ENCODE data around the gene PCDHGB1.
A peak's percentile ranks its signal among the peaks of the same experiment; 100 is the strongest.
"Not testable (repeated sequence)": the region's sequence is repeated elsewhere in the genome, so short reads cannot be mapped to it uniquely, and the experiment has no call there.

PCDHGB1 gene

DNA sequence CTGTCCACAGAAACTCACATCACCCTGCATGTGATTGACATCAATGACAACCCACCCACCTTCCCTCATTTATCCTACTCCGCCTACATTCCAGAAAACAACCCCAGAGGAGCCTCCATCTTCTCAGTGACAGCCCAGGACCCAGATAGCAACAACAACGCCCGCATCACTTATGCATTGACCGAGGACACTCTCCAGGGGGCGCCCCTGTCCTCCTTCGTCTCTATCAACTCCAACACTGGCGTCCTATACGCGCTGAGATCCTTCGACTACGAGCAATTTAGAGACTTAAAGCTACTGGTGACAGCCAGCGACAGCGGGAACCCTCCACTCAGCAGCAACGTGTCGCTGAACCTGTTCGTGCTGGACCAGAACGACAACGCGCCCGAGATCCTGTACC lies 4.6 kb upstream of the PCDHGB1 start:
- H3K4me1 ChIP-seq (ENCODE audit: insufficient read depth, low read length) = no peaks in the 10 kb centered on the region
- H2AFZ ChIP-seq (ENCODE audit: low read depth, low read length) = no peak overlapping the region
- no peaks in the 10 kb centered on the region for H3K36me3 ChIP-seq (ENCODE audit: insufficient read depth, low read length)
- H3K9ac ChIP-seq (ENCODE audit: low read depth, low read length) = no peak overlapping the region
- H3K27ac ChIP-seq (ENCODE audit: low read length) = no peak overlapping the region
- ATAC-seq (ENCODE audit: insufficient read depth, low read depth) (no peak), DNase-seq (no peak)
- no peaks in the 10 kb centered on the region for H3K79me2 ChIP-seq (ENCODE audit: insufficient read depth, low read length)
- TF ChIP-seq EZH2 (IDR thresholded peaks at IDR 0.05; ENCODE audit: borderline replicate concordance, low read depth, low read length, severe bottlenecking) (no peak), CTCF (IDR thresholded peaks at IDR 0.05; ENCODE audit: borderline replicate concordance, extremely low read depth, low read length, poor library complexity, severe bottlenecking) (no peak)
- H3K27me3 ChIP-seq (ENCODE audit: insufficient read depth, low read length, poor library complexity) = no peaks in the 10 kb centered on the region
- no peak overlapping the region for H3K4me2 ChIP-seq (ENCODE audit: insufficient read depth, low read length)
- H3K4me3 ChIP-seq (ENCODE audit: low read depth in 1 of 2, low read length in 2 of 2) = no peak overlapping the region
- no peaks in the 10 kb centered on the region for H4K20me1 ChIP-seq (ENCODE audit: insufficient read depth, low read length)
- no peaks in the 10 kb centered on the region for H3K9me3 ChIP-seq (ENCODE audit: insufficient read depth, low read length, severe bottlenecking)

DNA sequence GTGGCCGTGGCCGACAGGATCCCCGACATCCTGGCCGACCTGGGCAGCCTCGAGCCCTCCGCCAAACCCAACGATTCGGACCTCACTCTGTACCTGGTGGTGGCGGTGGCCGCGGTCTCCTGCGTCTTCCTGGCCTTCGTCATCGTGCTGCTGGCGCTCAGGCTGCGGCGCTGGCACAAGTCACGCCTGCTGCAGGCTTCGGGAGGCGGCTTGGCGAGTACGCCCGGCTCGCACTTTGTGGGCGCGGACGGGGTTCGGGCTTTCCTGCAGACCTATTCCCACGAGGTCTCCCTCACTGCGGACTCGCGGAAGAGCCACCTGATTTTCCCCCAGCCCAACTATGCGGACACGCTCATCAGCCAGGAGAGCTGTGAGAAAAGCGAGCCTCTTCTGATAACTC lies 3.9 kb upstream of the PCDHGB1 start:
- not testable (repeated sequence) for H3K4me2 ChIP-seq (ENCODE audit: insufficient read depth, low read length); H3K4me3 ChIP-seq (ENCODE audit: low read depth in 1 of 2, low read length in 2 of 2); ATAC-seq (ENCODE audit: insufficient read depth, low read depth)

DNA sequence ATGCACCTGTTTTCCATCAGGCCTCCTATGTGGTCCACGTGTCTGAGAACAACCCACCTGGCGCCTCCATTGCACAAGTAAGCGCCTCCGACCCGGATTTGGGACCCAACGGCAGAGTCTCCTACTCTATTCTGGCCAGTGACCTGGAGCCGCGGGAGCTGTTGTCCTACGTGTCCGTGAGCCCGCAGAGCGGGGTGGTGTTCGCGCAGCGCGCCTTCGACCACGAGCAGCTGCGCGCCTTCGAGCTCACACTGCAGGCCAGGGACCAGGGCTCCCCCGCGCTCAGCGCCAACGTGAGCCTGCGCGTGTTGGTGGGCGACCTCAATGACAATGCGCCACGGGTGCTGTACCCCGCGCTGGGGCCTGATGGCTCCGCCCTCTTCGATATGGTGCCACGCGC lies 1.7 kb downstream of the PCDHGB1 start:
- H2AFZ ChIP-seq (ENCODE audit: low read depth, low read length) = no peak overlapping the region
- H3K9ac ChIP-seq (ENCODE audit: low read depth, low read length) = no peak overlapping the region
- H3K4me3 ChIP-seq (ENCODE audit: low read depth in 1 of 2, low read length in 2 of 2) = no peak overlapping the region
- H3K4me2 ChIP-seq (ENCODE audit: insufficient read depth, low read length) = no peak overlapping the region
- H3K36me3 ChIP-seq (ENCODE audit: insufficient read depth, low read length) = no peaks in the 10 kb centered on the region
- no peak for ATAC-seq (ENCODE audit: insufficient read depth, low read depth)
- no peak for DNase-seq
- no peaks in the 10 kb centered on the region for H3K27me3 ChIP-seq (ENCODE audit: insufficient read depth, low read length, poor library complexity)
- H3K4me1 ChIP-seq (ENCODE audit: insufficient read depth, low read length) = no peaks in the 10 kb centered on the region
- no peaks in the 10 kb centered on the region for H4K20me1 ChIP-seq (ENCODE audit: insufficient read depth, low read length)
- H3K79me2 ChIP-seq (ENCODE audit: insufficient read depth, low read length) = no peaks in the 10 kb centered on the region
- TF ChIP-seq CTCF (IDR thresholded peaks at IDR 0.05; ENCODE audit: borderline replicate concordance, extremely low read depth, low read length, poor library complexity, severe bottlenecking) (no peak), EZH2 (IDR thresholded peaks at IDR 0.05; ENCODE audit: borderline replicate concordance, low read depth, low read length, severe bottlenecking) (no peak)
- no peaks in the 10 kb centered on the region for H3K9me3 ChIP-seq (ENCODE audit: insufficient read depth, low read length, severe bottlenecking)
- H3K27ac ChIP-seq (ENCODE audit: low read length) = no peak overlapping the region

More for the DNA sequence above, 3.9 kb upstream of the PCDHGB1 start:
- not testable (repeated sequence) for H3K4me1 ChIP-seq (ENCODE audit: insufficient read depth, low read length); H4K20me1 ChIP-seq (ENCODE audit: insufficient read depth, low read length); H3K36me3 ChIP-seq (ENCODE audit: insufficient read depth, low read length); DNase-seq; H3K27me3 ChIP-seq (ENCODE audit: insufficient read depth, low read length, poor library complexity); H3K9ac ChIP-seq (ENCODE audit: low read depth, low read length); H3K27ac ChIP-seq (ENCODE audit: low read length); H3K9me3 ChIP-seq (ENCODE audit: insufficient read depth, low read length, severe bottlenecking); H3K79me2 ChIP-seq (ENCODE audit: insufficient read depth, low read length); H2AFZ ChIP-seq (ENCODE audit: low read depth, low read length)

DNA sequence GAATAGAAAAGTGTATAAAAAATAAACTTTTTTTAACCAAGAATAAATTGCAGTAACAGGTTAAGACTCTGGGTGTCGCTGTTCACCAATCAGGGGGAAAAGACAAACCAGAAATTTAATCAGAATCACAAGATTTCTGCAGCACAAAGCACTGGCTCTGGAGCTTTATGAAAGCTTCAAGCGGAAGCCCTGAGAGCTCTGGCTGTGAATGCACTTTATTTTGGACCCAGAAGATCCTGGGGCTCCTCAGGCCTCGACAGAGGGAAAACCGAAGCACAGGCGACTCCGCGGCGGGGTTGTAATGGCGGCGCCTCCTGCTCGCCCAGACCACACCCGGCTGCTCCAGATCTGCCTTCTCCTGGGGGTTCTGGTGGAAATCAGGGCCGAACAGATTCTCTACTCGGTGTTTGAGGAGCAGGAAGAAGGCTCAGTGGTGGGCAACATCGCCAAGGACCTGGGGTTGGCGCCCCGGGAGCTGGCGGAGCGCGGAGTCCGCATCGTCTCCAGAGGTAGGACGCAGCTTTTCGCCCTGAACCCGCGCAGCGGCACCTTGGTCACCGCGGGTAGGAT lies 5.1 kb downstream of the PCDHGB1 start, which contains the start of gene PCDHGA4:
Gene PCDHGA4, plus strand, starts transcription at position 122 of the 570 bp plus-strand sequence. Its CDS starts 87 bp downstream, at position 209.
- peaks cover 2% of the 10 kb centered on the region; the same call in 1 of the 2 replicates for H3K4me1 ChIP-seq (ENCODE audit: insufficient read depth, low read length)
- H3K79me2 ChIP-seq (ENCODE audit: insufficient read depth, low read length) = no peaks in the 10 kb centered on the region
- no peak within 1 kb of the TSS for H3K4me2 ChIP-seq (ENCODE audit: insufficient read depth, low read length)
- no peaks in the 10 kb centered on the region for H3K36me3 ChIP-seq (ENCODE audit: insufficient read depth, low read length)
- H3K4me3 ChIP-seq (ENCODE audit: low read depth in 1 of 2, low read length in 2 of 2) = no peak within 1 kb of the TSS
- TF ChIP-seq EZH2 (IDR thresholded peaks at IDR 0.05; ENCODE audit: borderline replicate concordance, low read depth, low read length, severe bottlenecking) (no peak), CTCF (IDR thresholded peaks at IDR 0.05; ENCODE audit: borderline replicate concordance, extremely low read depth, low read length, poor library complexity, severe bottlenecking) (peak; percentile 63)
- H3K27ac ChIP-seq (ENCODE audit: low read length) = no peak within 1 kb of the TSS
- no peaks in the 10 kb centered on the region for H3K9me3 ChIP-seq (ENCODE audit: insufficient read depth, low read length, severe bottlenecking)
- no peaks in the 10 kb centered on the region for H3K27me3 ChIP-seq (ENCODE audit: insufficient read depth, low read length, poor library complexity)
- H3K9ac ChIP-seq (ENCODE audit: low read depth, low read length) = no peak within 1 kb of the TSS
- no peak within 1 kb of the TSS for H2AFZ ChIP-seq (ENCODE audit: low read depth, low read length)
- H4K20me1 ChIP-seq (ENCODE audit: insufficient read depth, low read length) = no peaks in the 10 kb centered on the region
- ATAC-seq (ENCODE audit: insufficient read depth, low read depth) (no peak), DNase-seq (no peak)

Measured in DND-41 (cell line).